SK-N-SH (cell line): Measurements from ENCODE around the gene AGO1. TPM values are rescaled to one million over a fixed set of nuclear protein-coding genes. Genes with fewer than 3 reads are reported as not detected.

Source experiments
- CTCF ChIA-PET: fragments of 300-600, 350-600 bp; formaldehyde crosslinking; extraction: SDS; loops from one replicate; lab custom pipeline; 2021; lab: Yijun Ruan, JAX
- POLR2A ChIA-PET: fragments of 350-600 bp; sonication (Branson Sonifier 250); formaldehyde crosslinking; extraction: SDS; loops from one replicate; lab custom pipeline; 2020; ENCODE audit warnings: antibody characterized with exemption, inconsistent platforms; lab: Yijun Ruan, JAX
- DNase-seq: peaks from one replicate; pipeline ENCODE4 v3.0.0; 2012
- H2AFZ ChIP-seq: fragments of 200-600 bp; sonication (generic); 2 replicates; pipeline ENCODE4 v1.8.1; 2016; ENCODE audit warnings: antibody characterized with exemption, mild to moderate bottlenecking, low read depth
- H3F3A ChIP-seq: fragments of 200-600 bp; sonication (generic); replicated peaks from 2 replicates; pipeline ENCODE3; 2016; ENCODE audit warnings: antibody characterized with exemption, mild to moderate bottlenecking; ENCODE audit not compliant: insufficient read depth
- H3K27ac ChIP-seq, 2 experiments: fragments of 200-500 bp in 1 of 2; fragments of 200-600 bp in 1 of 2; sonication (Bioruptor generic) in 1 of 2; sonication (generic), shearing (Covaris generic) in 1 of 2; 2 replicates each; pipeline versions ENCODE4 v1.5.1 to v1.6.1; 2014 to 2016; ENCODE audit warnings: low read depth in 2 of 2, inconsistent platforms in 1 of 2, low read length in 1 of 2, mild to moderate bottlenecking in 1 of 2, mixed read lengths in 1 of 2
- H3K27me3 ChIP-seq: fragments of 200-600 bp; sonication (generic), shearing (Covaris generic); 2 replicates; pipeline ENCODE4 v1.6.1; 2016; ENCODE audit warnings: mixed run types; ENCODE audit not compliant: insufficient read depth
- H3K36me3 ChIP-seq, 2 experiments: fragments of 200-500 bp in 1 of 2; fragments of 200-600 bp in 1 of 2; sonication (Bioruptor generic) in 1 of 2; sonication (generic) in 1 of 2; replicated peaks in 1 of 2; 2 replicates each; pipeline versions ENCODE3 to v1.5.1; 2014 to 2016; ENCODE audit warnings: low read length in 1 of 2, mild to moderate bottlenecking in 1 of 2; ENCODE audit not compliant: insufficient read depth in 2 of 2, control insufficient read depth in 1 of 2
- H3K4me1 ChIP-seq, 2 experiments: fragments of 200-500 bp in 1 of 2; fragments of 200-600 bp in 1 of 2; sonication (Bioruptor generic) in 1 of 2; sonication (generic), shearing (Covaris generic) in 1 of 2; 2 replicates each; pipeline versions ENCODE4 v1.5.1 to v1.6.1; 2014 to 2016; ENCODE audit warnings: low read depth in 1 of 2, low read length in 1 of 2, mixed run types in 1 of 2; ENCODE audit not compliant: insufficient read depth in 2 of 2, control insufficient read depth in 1 of 2
- H3K4me2 ChIP-seq: fragments of 200-600 bp; sonication (generic), shearing (Covaris generic); 2 replicates; pipeline ENCODE4 v1.6.1; 2017; ENCODE audit warnings: mixed run types
- H3K4me3 ChIP-seq, 2 experiments: fragments of 200-500 bp in 1 of 2; fragments of 200-600 bp in 1 of 2; sonication (Bioruptor generic) in 1 of 2; sonication (generic), shearing (Covaris generic) in 1 of 2; 2 replicates each; pipeline versions ENCODE4 v1.5.1 to v1.8.1; 2014 to 2016; ENCODE audit warnings: low read depth in 2 of 2, inconsistent platforms in 1 of 2, low read length in 1 of 2, mild to moderate bottlenecking in 1 of 2, mixed read lengths in 1 of 2, moderate library complexity in 1 of 2
- H3K79me2 ChIP-seq: fragments of 200-600 bp; sonication (generic); 2 replicates; pipeline ENCODE4 v1.8.1; 2017; ENCODE audit warnings: mild to moderate bottlenecking; ENCODE audit not compliant: insufficient read depth
- H3K9ac ChIP-seq: fragments of 200-600 bp; sonication (generic); 2 replicates; pipeline ENCODE4 v1.6.1; 2017; ENCODE audit warnings: mixed run types
- H3K9me2 ChIP-seq: fragments of 200-600 bp; sonication (generic); 2 replicates; pipeline ENCODE4 v1.6.1; 2017; ENCODE audit warnings: mixed run types
- H3K9me3 ChIP-seq: fragments of 200-600 bp; sonication (generic); 2 replicates; pipeline ENCODE4 v1.6.1; 2017; ENCODE audit warnings: mixed run types, mild to moderate bottlenecking, moderate library complexity
- H4K20me1 ChIP-seq: fragments of 200-600 bp; sonication (generic); 2 replicates; pipeline ENCODE4 v1.6.1; 2017; ENCODE audit warnings: mild to moderate bottlenecking, mixed run types; ENCODE audit not compliant: insufficient read depth
- CHD2 ChIP-seq: fragments of 150-350 bp; IDR thresholded peaks from 2 replicates; pipeline ENCODE4 v1.6.1; 2018; ENCODE audit warnings: low read length; ENCODE audit not compliant: partially characterized antibody
- EZH2phosphoT487 ChIP-seq: fragments of 200-600 bp; sonication (generic); IDR thresholded peaks from 2 replicates; pipeline ENCODE4 v1.6.1; 2017; ENCODE audit warnings: low read depth, mixed run types, mild to moderate bottlenecking, antibody characterized with exemption, moderate library complexity, borderline replicate concordance
- FOXJ3 ChIP-seq: sonication (generic); formaldehyde crosslinking; IDR thresholded peaks from 2 replicates; pipeline ENCODE4 v1.5.1; 2020; ENCODE audit warnings: mild to moderate bottlenecking, missing genetic modification reagents
- FOXM1 ChIP-seq: IDR thresholded peaks from 2 replicates; pipeline ENCODE4 v1.4.0; 2012; ENCODE audit warnings: low read depth, mild to moderate bottlenecking
- GATA2 ChIP-seq: sonication (generic); formaldehyde crosslinking; IDR thresholded peaks from 2 replicates; pipeline ENCODE4 v1.5.0; 2020; ENCODE audit warnings: mild to moderate bottlenecking, missing genetic modification reagents
- JUND ChIP-seq: IDR thresholded peaks from 2 replicates; pipeline ENCODE4 v1.4.0; 2012
- MEF2A ChIP-seq: IDR thresholded peaks from 2 replicates; pipeline ENCODE4 v1.4.0; 2012; ENCODE audit warnings: low read depth, borderline replicate concordance
- MXI1 ChIP-seq: IDR thresholded peaks from 2 replicates; pipeline ENCODE4 v1.6.1; 2012; ENCODE audit warnings: mild to moderate bottlenecking, low read depth, low read length, improper control_type of control experiment
- NFIC ChIP-seq: IDR thresholded peaks from 2 replicates; pipeline ENCODE4 v1.4.0; 2012; ENCODE audit warnings: borderline replicate concordance
- PBX3 ChIP-seq: IDR thresholded peaks from 2 replicates; pipeline ENCODE4; 2012
- POLR2AphosphoS5 ChIP-seq: IDR thresholded peaks from 2 replicates; pipeline ENCODE4 v1.6.1; 2012; ENCODE audit warnings: low read depth, low read length
- RAD21 ChIP-seq: IDR thresholded peaks from 2 replicates; pipeline ENCODE4 v1.6.1; 2012; ENCODE audit warnings: mild to moderate bottlenecking, low read length
- RFX5 ChIP-seq: IDR thresholded peaks from 2 replicates; pipeline ENCODE4 v1.6.1; 2012; ENCODE audit warnings: mild to moderate bottlenecking, improper control_type of control experiment, low read length
- RXRA ChIP-seq: IDR thresholded peaks from 2 replicates; pipeline ENCODE4 v1.4.0; 2012; ENCODE audit warnings: low read depth, mild to moderate bottlenecking, borderline replicate concordance
- SIN3A ChIP-seq: IDR thresholded peaks from 2 replicates; pipeline ENCODE4 v1.6.1; 2012; ENCODE audit warnings: low read depth, mild to moderate bottlenecking, low read length, moderate library complexity, borderline replicate concordance
- TEAD4 ChIP-seq: IDR thresholded peaks from 2 replicates; pipeline ENCODE4 v1.4.0; 2012; ENCODE audit warnings: mild to moderate bottlenecking, borderline replicate concordance; ENCODE audit not compliant: insufficient read depth
- WGBS: methylation state at CpG from one replicate; pipeline ENCODE4 v1.1.6; 2017; ENCODE audit warnings: low lambda C conversion rate; 5-methylcytosine and 5-hydroxymethylcytosine counted together
- polyA plus RNA-seq, 3 experiments: library from polyadenylated mRNA; depleted of rRNA; stranded (reverse); fragments of >200 nt; gene quantifications; 2 replicates each; pipeline ENCODE4 v1.2.3, GENCODE V29; 2012

The AGO1 gene
- polyA plus RNA-seq, 1 of the 3 experiments (the other 2 are of a cell fraction) = 7.8 TPM

- no peak overlapping the region for H3K9ac ChIP-seq
- TF ChIP-seq PBX3 = no peak
- no peak for TF ChIP-seq GATA2 (CRISPR knock-in tag)
- TF ChIP-seq RXRA = no peak
- TF ChIP-seq MXI1 = no peak
- no peak for TF ChIP-seq RAD21
- no peak for TF ChIP-seq EZH2phosphoT487
- TF ChIP-seq MEF2A = no peak
- no peak for TF ChIP-seq FOXJ3 (CRISPR knock-in tag)
- no peak for TF ChIP-seq FOXM1
- no peak for TF ChIP-seq CHD2
- no peak for TF ChIP-seq NFIC
- no peak for TF ChIP-seq RFX5
- TF ChIP-seq SIN3A = no peak
- TF ChIP-seq TEAD4 = no peak
- no peak for TF ChIP-seq POLR2AphosphoS5
- TF ChIP-seq, all 33 proteins: peak for 0
- Histone ChIP-seq H3K4me2 (peak overlapping the region; percentile 66; the same call in 1 of the 2 replicates), H4K20me1 (peaks cover 20% of the 10 kb centered on the region), H3K9me2 (no peaks in the 10 kb centered on the region), H3K4me3 (no peak overlapping the region), H3F3A (no peaks in the 10 kb centered on the region), H3K4me1 (peaks cover 12 to 33% of the 10 kb centered on the region in 2 experiments; a peak in 2 of 4 replicates), H3K27ac (peak overlapping the region in 1 of 2 experiments; percentile 35; a peak in 1 of 4 replicates), H3K27me3 (no peaks in the 10 kb centered on the region), H2AFZ (no peak overlapping the region), H3K79me2 (peaks cover 39% of the 10 kb centered on the region), H3K9me3 (no peaks in the 10 kb centered on the region), H3K36me3 (peaks cover 5 to 17% of the 10 kb centered on the region in 2 experiments)
- peak; percentile 37 for DNase-seq
- ChIA-PET CTCF (interaction anchor here (1.6 kb wide), 1 partner anchor 11 kb away, joined by 8 read pairs; no protein-coding TSS in a partner anchor), POLR2A (interaction anchor here (0.8 kb wide), 1 partner anchor 117 kb away, joined by 3 read pairs; the partner anchor contains the start of gene CLSPN)
- 64% methylated on average over 3 of the region's 3 CpGs for WGBS
Observed at GRCh38 chr1:35886577-35887431, 3.8 kb downstream of the AGO1 start.

- H3K4me1 ChIP-seq = peaks cover 12 to 33% of the 10 kb centered on the region in 2 experiments; a peak in 2 of 4 replicates
- H3K4me3 ChIP-seq = no peak overlapping the region
- peaks cover 20% of the 10 kb centered on the region for H4K20me1 ChIP-seq
- H2AFZ ChIP-seq = no peak overlapping the region
- ChIA-PET CTCF (interaction anchor here (1.6 kb wide), 1 partner anchor 10 kb away, joined by 8 read pairs; no protein-coding TSS in a partner anchor), POLR2A (interaction anchor here (0.8 kb wide), 1 partner anchor 118 kb away, joined by 3 read pairs; the partner anchor contains the start of gene CLSPN)
- H3K27me3 ChIP-seq = no peaks in the 10 kb centered on the region
- 96% methylated on average over 2 of the region's 2 CpGs for WGBS
- H3F3A ChIP-seq = no peaks in the 10 kb centered on the region
- H3K9ac ChIP-seq = no peak overlapping the region
- H3K9me2 ChIP-seq = no peaks in the 10 kb centered on the region
- H3K27ac ChIP-seq = peak overlapping the region in 1 of 2 experiments; percentile 31; a peak in 1 of 4 replicates
- no peak for DNase-seq
- H3K4me2 ChIP-seq = no peak overlapping the region
- H3K36me3 ChIP-seq = peaks cover 9 to 24% of the 10 kb centered on the region in 2 experiments
- TF ChIP-seq JUND (no peak), CHD2 (no peak)
- TF ChIP-seq, all 33 proteins: peak for 0
- peaks cover 39% of the 10 kb centered on the region for H3K79me2 ChIP-seq
- no peaks in the 10 kb centered on the region for H3K9me3 ChIP-seq
Observed at GRCh38 chr1:35887508-35887907, 4.5 kb downstream of the AGO1 start.
